Thoracic aorta (tissue), 2 donors: ENCODE results near the gene NNAT. TPM values are rescaled to one million over a fixed set of nuclear protein-coding genes. Genes with fewer than 3 reads are reported as not detected.

Experiments used
- ATAC-seq: fragments of 150-250 bp; one replicate; pipeline ENCODE4 v1.8.0; 2017; ENCODE audit warnings: low read depth; ENCODE audit not compliant: insufficient number of reproducible peaks, low FRiP score
- DNase-seq: peaks from one replicate; pipeline ENCODE4 v3.0.0-alpha.2; 2020; ENCODE audit warnings: low spot score
- H3K27ac ChIP-seq, 2 donors: fragments of 200-600 bp; sonication (generic); 1 replicate in 1 of 2; 2 replicates in 1 of 2; pipeline ENCODE4 v1.5.1; 2016; ENCODE audit warnings: mild to moderate bottlenecking in 2 of 2, moderate library complexity in 2 of 2
- H3K27me3 ChIP-seq: fragments of 200-600 bp; sonication (generic); replicated peaks from 2 replicates; pipeline ENCODE4 v1.6.0; 2016; ENCODE audit warnings: mild to moderate bottlenecking; ENCODE audit not compliant: insufficient read depth
- H3K36me3 ChIP-seq: fragments of 200-600 bp; sonication (generic); one replicate; pipeline ENCODE4 v1.5.1; 2016
- H3K4me1 ChIP-seq, 2 donors: fragments of 200-600 bp; sonication (generic); 1 replicate in 1 of 2; 2 replicates in 1 of 2; pipeline versions ENCODE4 v1.5.1 to v1.6.0; 2016; ENCODE audit warnings: low read depth in 2 of 2, mild to moderate bottlenecking in 1 of 2; ENCODE audit not compliant: control insufficient read depth in 1 of 2
- H3K4me3 ChIP-seq: fragments of 200-600 bp; sonication (generic); 2 replicates; pipeline ENCODE4 v1.5.1; 2016; ENCODE audit warnings: mild to moderate bottlenecking
- H3K9me3 ChIP-seq: fragments of 200-600 bp; sonication (generic); 2 replicates; pipeline ENCODE4 v1.5.1; 2016
- total RNA-seq, 2 donors: library from RNA; depleted of rRNA; stranded (reverse); fragments of >200 nt; gene quantifications; one replicate each; pipeline versions ENCODE4 v1.1.0 to v1.2.3, GENCODE V29; 2016
- TF ChIP-seq, protein P1 (sequence below): fragments of 200-600 bp; sonication (generic); IDR thresholded peaks from one replicate; pipeline ENCODE4 v1.5.1; 2019; ENCODE audit warnings: antibody characterized with exemption

Gene NNAT
- total RNA-seq, 2 donors from 2014 or later, result 0.81 TPM; not detected in 1

DNA sequence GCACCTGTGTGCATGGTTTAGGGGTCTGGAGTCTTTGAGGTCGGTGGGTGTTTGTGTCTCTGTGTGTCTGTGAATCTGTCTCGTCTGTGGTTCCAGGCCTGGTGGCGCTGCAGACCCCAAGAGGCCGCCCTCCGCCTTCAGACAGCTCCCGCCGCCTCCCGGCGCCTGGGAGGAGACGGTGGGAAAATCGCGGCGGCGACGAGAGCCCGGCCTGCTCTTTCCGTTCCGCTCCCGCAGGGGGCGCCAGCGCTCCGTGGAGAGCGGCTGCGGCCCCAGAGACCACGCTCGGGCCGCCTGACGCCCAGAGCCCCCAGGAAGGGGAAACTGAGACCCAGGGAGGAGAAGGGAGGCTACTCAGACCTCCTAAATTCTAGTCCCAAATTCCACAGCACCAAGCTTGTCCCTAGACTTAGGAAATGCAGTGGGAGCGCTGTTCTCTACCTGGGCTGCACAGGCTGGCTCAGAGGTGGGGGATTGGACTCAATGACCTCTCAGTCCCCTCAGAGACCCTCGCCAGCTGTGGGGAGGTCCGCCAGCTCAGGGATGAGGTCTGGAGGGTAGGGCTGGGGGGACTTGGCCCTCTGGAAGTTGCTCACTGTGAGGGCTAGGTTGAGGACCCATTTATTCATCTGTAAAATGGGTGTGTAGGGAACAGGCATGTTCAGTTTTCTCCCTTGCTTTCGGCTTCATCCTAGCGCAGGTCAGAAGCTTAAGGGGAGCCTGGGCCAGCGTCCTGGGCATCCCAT is 43.5 kb downstream of the NNAT start:
- DNase-seq (no peak), ATAC-seq (no peak)
- TF ChIP-seq, protein P1, sequence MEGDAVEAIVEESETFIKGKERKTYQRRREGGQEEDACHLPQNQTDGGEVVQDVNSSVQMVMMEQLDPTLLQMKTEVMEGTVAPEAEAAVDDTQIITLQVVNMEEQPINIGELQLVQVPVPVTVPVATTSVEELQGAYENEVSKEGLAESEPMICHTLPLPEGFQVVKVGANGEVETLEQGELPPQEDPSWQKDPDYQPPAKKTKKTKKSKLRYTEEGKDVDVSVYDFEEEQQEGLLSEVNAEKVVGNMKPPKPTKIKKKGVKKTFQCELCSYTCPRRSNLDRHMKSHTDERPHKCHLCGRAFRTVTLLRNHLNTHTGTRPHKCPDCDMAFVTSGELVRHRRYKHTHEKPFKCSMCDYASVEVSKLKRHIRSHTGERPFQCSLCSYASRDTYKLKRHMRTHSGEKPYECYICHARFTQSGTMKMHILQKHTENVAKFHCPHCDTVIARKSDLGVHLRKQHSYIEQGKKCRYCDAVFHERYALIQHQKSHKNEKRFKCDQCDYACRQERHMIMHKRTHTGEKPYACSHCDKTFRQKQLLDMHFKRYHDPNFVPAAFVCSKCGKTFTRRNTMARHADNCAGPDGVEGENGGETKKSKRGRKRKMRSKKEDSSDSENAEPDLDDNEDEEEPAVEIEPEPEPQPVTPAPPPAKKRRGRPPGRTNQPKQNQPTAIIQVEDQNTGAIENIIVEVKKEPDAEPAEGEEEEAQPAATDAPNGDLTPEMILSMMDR, result peak; percentile 77
- peaks cover 0 to 6% of the 10 kb centered on the region in 2 donors for H3K4me1 ChIP-seq
- H3K4me3 ChIP-seq, result no peak overlapping the region
- no peaks in the 10 kb centered on the region for H3K27me3 ChIP-seq
- H3K27ac ChIP-seq, result no peak overlapping the region
- H3K9me3 ChIP-seq, result no peaks in the 10 kb centered on the region
- H3K36me3 ChIP-seq, result no peaks in the 10 kb centered on the region

DNA sequence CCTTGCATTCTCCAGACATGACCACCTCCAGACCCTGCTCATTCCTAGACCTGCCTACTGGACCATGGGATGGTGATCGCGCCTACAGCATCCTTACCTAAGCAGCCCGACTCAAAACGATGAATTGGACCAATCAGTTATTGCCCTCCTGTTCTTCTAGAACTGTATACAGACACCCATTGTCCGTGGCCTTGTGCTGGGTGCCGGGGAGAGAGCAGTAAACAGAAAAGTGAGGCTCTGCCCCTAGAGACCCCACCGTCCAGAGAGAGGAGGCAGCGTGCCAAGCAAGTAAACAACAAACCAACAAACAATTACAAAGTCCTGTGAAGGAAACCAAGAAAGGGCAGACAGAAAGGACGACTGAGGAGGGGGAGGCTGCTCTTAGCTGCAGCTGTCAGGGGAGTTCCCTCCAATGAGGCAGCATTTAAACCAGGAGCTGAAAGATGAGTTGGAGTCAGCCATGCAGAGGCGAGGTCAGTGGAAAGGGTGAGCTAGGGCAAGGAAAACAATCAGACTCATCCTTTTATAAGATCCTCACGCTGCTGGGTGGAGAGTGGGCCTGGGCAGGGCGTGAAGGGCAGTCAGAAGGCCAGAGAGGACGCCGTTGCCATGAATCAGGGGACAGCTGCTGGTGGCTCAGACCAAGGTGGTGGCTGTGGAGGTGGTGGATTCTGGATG is 44.2 kb downstream of the NNAT start:
- H3K36me3 ChIP-seq, result no peaks in the 10 kb centered on the region
- DNase-seq, result no peak
- ATAC-seq, result no peak

DNA sequence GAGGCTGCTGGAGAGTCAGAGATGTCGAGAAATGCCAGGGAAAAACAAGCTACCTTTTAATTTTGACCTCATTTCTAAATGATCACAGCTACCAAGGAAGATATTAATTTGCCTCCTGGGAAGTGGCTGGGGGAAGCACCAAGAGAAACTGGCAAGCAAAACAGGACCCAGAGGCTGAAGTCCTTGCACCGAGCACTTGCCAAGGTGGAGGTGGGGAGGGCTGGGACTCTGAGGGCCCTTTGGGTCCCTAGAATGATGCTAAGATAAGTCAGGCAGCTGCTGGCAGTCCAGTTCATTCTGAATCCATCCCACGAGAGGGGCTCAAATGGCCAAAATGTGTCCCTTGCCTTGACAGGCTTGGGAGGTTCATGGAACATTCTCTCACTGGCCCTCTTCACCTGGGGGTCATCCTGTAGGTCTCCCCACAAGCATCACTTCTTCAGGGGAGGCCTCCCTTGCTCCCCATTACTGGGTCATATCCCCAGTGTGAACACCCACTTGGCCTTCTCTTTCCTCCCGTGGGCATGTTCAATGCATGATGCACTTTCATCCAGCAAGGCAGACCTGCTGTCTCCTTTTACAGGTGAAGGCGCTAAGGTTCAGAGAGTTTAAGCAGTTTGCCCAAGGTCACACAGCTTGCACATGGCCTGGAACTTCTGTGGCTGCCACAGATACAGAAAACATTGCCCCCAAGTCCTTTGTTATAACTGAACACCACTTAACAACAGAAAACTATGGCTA is 45.7 kb downstream of the NNAT start:
- TF ChIP-seq, protein P1, result no peak
- ATAC-seq (no peak), DNase-seq (no peak)
- Histone ChIP-seq H3K36me3 (no peaks in the 10 kb centered on the region), H3K27me3 (no peaks in the 10 kb centered on the region), H3K4me1 (peaks cover 0 to 6% of the 10 kb centered on the region in 2 donors), H3K27ac (no peak overlapping the region), H3K9me3 (no peaks in the 10 kb centered on the region), H3K4me3 (no peak overlapping the region)

More for the DNA sequence above, 44.2 kb downstream of the NNAT start:
- TF ChIP-seq, protein P1, result no peak
- H3K27me3 ChIP-seq, result no peaks in the 10 kb centered on the region
- H3K9me3 ChIP-seq, result no peaks in the 10 kb centered on the region
- H3K4me3 ChIP-seq, result no peak overlapping the region
- no peak overlapping the region for H3K27ac ChIP-seq
- H3K4me1 ChIP-seq, result peaks cover 0 to 6% of the 10 kb centered on the region in 2 donors

DNA sequence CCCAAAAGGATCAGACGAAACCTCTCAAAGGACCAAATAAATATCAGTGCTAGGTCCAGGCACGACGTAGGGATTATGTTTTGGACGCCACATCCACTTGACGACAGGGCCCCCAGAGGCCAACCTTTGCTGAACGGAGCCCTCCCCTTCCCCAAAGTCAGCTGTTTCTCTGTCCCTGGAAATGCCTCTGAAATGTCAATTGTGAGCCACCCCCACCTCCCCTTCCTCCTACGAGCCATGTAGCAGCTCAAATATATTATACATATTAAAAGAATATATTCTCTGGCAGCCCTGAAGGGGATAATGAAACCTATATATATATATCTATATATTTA is 46.2 kb downstream of the NNAT start:
- H3K4me1 ChIP-seq, result peaks cover 0 to 6% of the 10 kb centered on the region in 2 donors
- H3K4me3 ChIP-seq, result no peak overlapping the region
- no peaks in the 10 kb centered on the region for H3K27me3 ChIP-seq
- TF ChIP-seq, protein P1, result no peak
- DNase-seq (no peak), ATAC-seq (no peak)
- H3K27ac ChIP-seq, result no peak overlapping the region
- H3K36me3 ChIP-seq, result no peaks in the 10 kb centered on the region
- H3K9me3 ChIP-seq, result no peaks in the 10 kb centered on the region
